HCT116 (cell line): ENCODE data around the gene HBE1. TPM values are rescaled to one million over a fixed set of nuclear protein-coding genes. Genes with fewer than 3 reads are reported as not detected.

ENCODE experiments used
- ATAC-seq: fragments of 200-7000 bp; cut with Tn5 transposase; 2 replicates; pipeline ENCODE4 v1.9.1; 2020; ENCODE audit warnings: mild to moderate bottlenecking, moderate library complexity
- BruUV-seq: library from RNA; stranded (reverse); fragments of 400-500 nt; replicated peaks from 2 replicates; lab custom pipeline; 2021; lab: Mats Ljungman, UMichigan
- CTCF ChIA-PET: fragments of 300-600 bp; sonication (Branson Sonifier 250); formaldehyde crosslinking; loops from one replicate; lab custom pipeline; 2021; ENCODE audit warnings: antibody characterized with exemption; lab: Charles Lee
- POLR2A ChIA-PET: fragments of 300-600, 350-600 bp; sonication (Branson Sonifier 250); formaldehyde crosslinking; loops from one replicate; lab custom pipeline; 2021; ENCODE audit warnings: antibody characterized with exemption; lab: Charles Lee
- RAD21 ChIA-PET, 2 experiments: fragments of 300-600 bp; sonication (Branson Sonifier 250); formaldehyde crosslinking; loops; one replicate each; lab custom pipeline; 2023; ENCODE audit warnings: low total read pairs in 2 of 2; ENCODE audit not compliant: uncharacterized antibody in 2 of 2, unreplicated experiment in 2 of 2, low non-redundant PET in 1 of 2; lab: Charles Lee
- DNase-seq: peaks from one replicate; pipeline ENCODE4 v3.0.0-alpha.2; 2010; ENCODE audit warnings: low read depth, low spot score
- H2AFZ ChIP-seq: fragments of 200-600 bp; shearing (Covaris generic), sonication (generic); 2 replicates; pipeline ENCODE4 v1.6.1; 2017; ENCODE audit warnings: low read depth, mixed run types, mixed read lengths, antibody characterized with exemption, low read length; ENCODE audit not compliant: poor library complexity, severe bottlenecking
- H3K27ac ChIP-seq: 2 replicates; pipeline ENCODE4 v1.5.1; 2012; ENCODE audit warnings: low read depth, low read length
- H3K27me3 ChIP-seq: fragments of 200-600 bp; sonication (generic); 2 replicates; pipeline ENCODE4 v1.6.1; 2016; ENCODE audit warnings: mixed run types, low read length, mixed read lengths; ENCODE audit not compliant: insufficient read depth
- H3K36me3 ChIP-seq, 2 experiments: fragments of 200-500 bp in 1 of 2; fragments of 200-600 bp in 1 of 2; sonication (Bioruptor generic) in 1 of 2; sonication (generic) in 1 of 2; 2 replicates each; pipeline versions ENCODE4 v1.5.1 to v1.6.1; 2014 to 2016; ENCODE audit warnings: low read length in 2 of 2, inconsistent platforms in 1 of 2, mixed read lengths in 1 of 2, mixed run types in 1 of 2; ENCODE audit not compliant: insufficient read depth in 2 of 2, control insufficient read depth in 1 of 2
- H3K4me1 ChIP-seq, 2 experiments: fragments of 200-600 bp in 1 of 2; sonication (generic) in 1 of 2; 2 replicates each; pipeline versions ENCODE4 v1.5.1 to v1.6.1; 2012 to 2017; ENCODE audit warnings: low read length in 2 of 2, inconsistent platforms in 1 of 2, mild to moderate bottlenecking in 1 of 2, mixed read lengths in 1 of 2, mixed run types in 1 of 2, moderate library complexity in 1 of 2; ENCODE audit not compliant: insufficient read depth in 2 of 2, control insufficient read depth in 1 of 2
- H3K4me2 ChIP-seq: fragments of 200-600 bp; sonication (generic); 2 replicates; pipeline ENCODE4 v1.6.1; 2017; ENCODE audit warnings: mixed run types, low read length, mixed read lengths
- H3K4me3 ChIP-seq, 2 experiments: fragments of 200-600 bp in 1 of 2; sonication (generic) in 1 of 2; replicated peaks in 1 of 2; 2 replicates each; pipeline ENCODE4 v1.5.1; 2011 to 2016; ENCODE audit warnings: low read length in 2 of 2, control low read depth in 1 of 2, low read depth in 1 of 2, mild to moderate bottlenecking in 1 of 2, mixed read lengths in 1 of 2, mixed run types in 1 of 2
- H3K79me2 ChIP-seq: fragments of 200-600 bp; sonication (generic); 2 replicates; pipeline ENCODE4 v1.6.1; 2017; ENCODE audit warnings: mild to moderate bottlenecking, mixed run types, low read length, moderate library complexity, mixed read lengths; ENCODE audit not compliant: insufficient read depth
- H3K9ac ChIP-seq: fragments of 200-600 bp; sonication (generic); 2 replicates; pipeline ENCODE4 v1.6.1; 2016; ENCODE audit warnings: low read length, mixed read lengths
- H3K9me2 ChIP-seq: fragments of 200-600 bp; sonication (generic), shearing (Covaris generic); 2 replicates; pipeline ENCODE4 v1.6.1; 2017; ENCODE audit warnings: mixed run types, mild to moderate bottlenecking, moderate library complexity; ENCODE audit not compliant: insufficient read depth
- H3K9me3 ChIP-seq, 2 experiments: fragments of 200-500 bp in 1 of 2; fragments of 200-600 bp in 1 of 2; sonication (Bioruptor generic) in 1 of 2; sonication (generic) in 1 of 2; 2 replicates each; pipeline ENCODE4 v1.6.1; 2014 to 2017; ENCODE audit warnings: low read length in 2 of 2, mixed read lengths in 2 of 2, inconsistent platforms in 1 of 2, low read depth in 1 of 2, mild to moderate bottlenecking in 1 of 2, mixed run types in 1 of 2, moderate library complexity in 1 of 2; ENCODE audit not compliant: control insufficient read depth in 1 of 2, insufficient read depth in 1 of 2
- H4K20me1 ChIP-seq: fragments of 200-600 bp; sonication (generic), shearing (Covaris generic); 2 replicates; pipeline ENCODE4 v1.6.1; 2017; ENCODE audit warnings: mixed run types, mild to moderate bottlenecking, moderate library complexity; ENCODE audit not compliant: insufficient read depth
- CBX3 ChIP-seq: IDR thresholded peaks from 2 replicates; pipeline ENCODE4 v1.6.1; 2012; ENCODE audit warnings: low read depth
- ELF1 ChIP-seq: IDR thresholded peaks from 2 replicates; pipeline ENCODE4 v1.6.1; 2012; ENCODE audit warnings: low read depth, borderline replicate concordance
- EZH2 ChIP-seq: fragments of 200-600 bp; sonication (generic); IDR thresholded peaks from 2 replicates; pipeline ENCODE4 v1.6.1; 2017; ENCODE audit warnings: antibody characterized with exemption, mixed run types
- EZH2phosphoT487 ChIP-seq: fragments of 200-600 bp; IDR thresholded peaks from 2 replicates; pipeline ENCODE4 v1.6.1; 2018; ENCODE audit warnings: antibody characterized with exemption, borderline replicate concordance
- JUND ChIP-seq: IDR thresholded peaks from 2 replicates; pipeline ENCODE4 v1.6.1; 2012
- POLR2AphosphoS5 ChIP-seq: IDR thresholded peaks from 2 replicates; pipeline ENCODE4 v1.6.1; 2011; ENCODE audit warnings: mild to moderate bottlenecking, low read depth, low read length, moderate library complexity
- RAD21 ChIP-seq: IDR thresholded peaks from 2 replicates; pipeline ENCODE4 v1.6.1; 2012; ENCODE audit warnings: low read depth, mild to moderate bottlenecking
- SIN3A ChIP-seq: IDR thresholded peaks from 2 replicates; pipeline ENCODE4 v1.6.1; 2012; ENCODE audit warnings: low read depth
- SP1 ChIP-seq: IDR thresholded peaks from 2 replicates; pipeline ENCODE4 v1.6.1; 2012; ENCODE audit warnings: low read depth
- SRF ChIP-seq: IDR thresholded peaks from 2 replicates; pipeline ENCODE4 v1.6.1; 2012; ENCODE audit warnings: low read depth
- TCF7L2 ChIP-seq: IDR thresholded peaks from 2 replicates; pipeline ENCODE4 v1.7.0; 2011; ENCODE audit warnings: borderline replicate concordance, inconsistent platforms; ENCODE audit not compliant: insufficient read depth, insufficient read length; ENCODE audit errors: extremely low read depth
- ZFX ChIP-seq: fragments of 450-650 bp; IDR thresholded peaks from 2 replicates; pipeline ENCODE4 v1.6.1; 2017
- ZNF274 ChIP-seq: fragments of 200-500 bp; sonication (Bioruptor generic); IDR thresholded peaks from 2 replicates; pipeline ENCODE4 v1.6.1; 2014; ENCODE audit warnings: mild to moderate bottlenecking, low read depth, low read length, inconsistent platforms
- intact Hi-C: fragments of 100-400 bp; cut with micrococcal nuclease; formaldehyde crosslinking; loops from 2 replicates; pipeline ENCODE4 v1.10.0; 2022
- total RNA-seq: library from RNA; stranded (reverse); gene quantifications from one replicate; pipeline ENCODE4 v1.2.1, GENCODE V29; 2021; ENCODE audit not compliant: unreplicated experiment
- TF ChIP-seq, protein P1 (sequence below): IDR thresholded peaks from 2 replicates; pipeline ENCODE4 v1.6.1; 2011; ENCODE audit warnings: mild to moderate bottlenecking, low read length, moderate library complexity; ENCODE audit not compliant: insufficient replicate concordance; ENCODE audit errors: extremely low read depth

The HBE1 gene
- total RNA-seq, 1 experiment from 2014 or later = 212 TPM

DNA sequence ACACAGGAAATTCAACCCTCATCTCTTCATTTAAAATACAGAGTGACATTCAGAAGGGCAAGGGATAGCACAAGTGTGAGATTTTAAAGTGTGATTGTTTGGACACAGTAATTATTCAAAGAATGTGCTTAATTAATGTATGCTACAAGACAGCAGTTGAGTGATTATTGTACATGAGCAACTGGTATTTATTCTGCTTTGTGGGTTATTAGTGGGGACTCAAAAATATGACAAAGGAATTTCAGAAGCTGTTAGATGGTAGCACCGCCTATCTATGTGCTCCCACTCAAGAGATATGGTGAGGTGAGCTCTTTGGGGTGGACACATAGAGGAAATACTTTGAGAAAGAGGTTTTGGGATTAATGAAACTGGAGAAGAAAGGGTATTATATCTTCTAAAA is 29.7 kb downstream of the HBE1 start (continued):
- TF ChIP-seq POLR2AphosphoS5 (no peak), EZH2 (no peak), ZNF274 (no peak), RAD21 (no peak), CBX3 (no peak), TCF7L2 (no peak), EZH2phosphoT487 (no peak), ZFX (no peak), JUND (no peak)
- TF ChIP-seq, protein P1, sequence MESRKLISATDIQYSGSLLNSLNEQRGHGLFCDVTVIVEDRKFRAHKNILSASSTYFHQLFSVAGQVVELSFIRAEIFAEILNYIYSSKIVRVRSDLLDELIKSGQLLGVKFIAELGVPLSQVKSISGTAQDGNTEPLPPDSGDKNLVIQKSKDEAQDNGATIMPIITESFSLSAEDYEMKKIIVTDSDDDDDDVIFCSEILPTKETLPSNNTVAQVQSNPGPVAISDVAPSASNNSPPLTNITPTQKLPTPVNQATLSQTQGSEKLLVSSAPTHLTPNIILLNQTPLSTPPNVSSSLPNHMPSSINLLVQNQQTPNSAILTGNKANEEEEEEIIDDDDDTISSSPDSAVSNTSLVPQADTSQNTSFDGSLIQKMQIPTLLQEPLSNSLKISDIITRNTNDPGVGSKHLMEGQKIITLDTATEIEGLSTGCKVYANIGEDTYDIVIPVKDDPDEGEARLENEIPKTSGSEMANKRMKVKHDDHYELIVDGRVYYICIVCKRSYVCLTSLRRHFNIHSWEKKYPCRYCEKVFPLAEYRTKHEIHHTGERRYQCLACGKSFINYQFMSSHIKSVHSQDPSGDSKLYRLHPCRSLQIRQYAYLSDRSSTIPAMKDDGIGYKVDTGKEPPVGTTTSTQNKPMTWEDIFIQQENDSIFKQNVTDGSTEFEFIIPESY = no peak

DNA sequence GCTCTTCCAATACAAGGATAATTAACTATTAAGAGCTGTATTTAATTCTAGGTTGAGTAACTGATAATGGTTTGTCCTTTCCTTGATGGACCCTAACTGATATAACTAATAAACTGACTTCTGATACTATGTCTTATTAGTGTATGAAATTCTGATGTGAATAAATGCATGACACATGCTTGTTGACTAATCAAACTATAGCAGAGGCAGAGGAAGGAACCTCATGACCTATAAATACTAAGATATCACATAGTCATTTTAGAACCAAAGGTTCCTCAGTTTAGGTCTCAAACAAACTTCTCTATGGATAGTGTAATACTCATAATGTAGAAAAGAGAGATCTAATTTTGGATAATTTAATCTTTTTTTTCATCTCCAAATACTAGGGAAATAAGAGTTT is 30.7 kb downstream of the HBE1 start:
- H3K9me2 ChIP-seq = no peaks in the 10 kb centered on the region
- RAD21 ChIA-PET = no interaction called here
- no peak overlapping the region for H3K27ac ChIP-seq
- no peaks in the 10 kb centered on the region for H3K36me3 ChIP-seq
- no peak overlapping the region for H3K9ac ChIP-seq
- no peaks in the 10 kb centered on the region for H4K20me1 ChIP-seq
- CTCF ChIA-PET = no interaction called here
- no peak overlapping the region for H3K4me3 ChIP-seq
- no peak overlapping the region for H2AFZ ChIP-seq
- TF ChIP-seq SRF (no peak), EZH2phosphoT487 (no peak), ZFX (no peak), ELF1 (no peak), SIN3A (no peak), EZH2 (no peak), TCF7L2 (no peak), SP1 (no peak)
- H3K4me2 ChIP-seq = no peak overlapping the region
- BruUV-seq = no TSS peak
- no peaks in the 10 kb centered on the region for H3K4me1 ChIP-seq
- H3K9me3 ChIP-seq = no peaks in the 10 kb centered on the region
- DNase-seq (no peak), ATAC-seq (no peak)
- H3K79me2 ChIP-seq = no peaks in the 10 kb centered on the region
- POLR2A ChIA-PET = no interaction called here
- intact Hi-C loops = no loop called here
- peaks cover 71% of the 10 kb centered on the region for H3K27me3 ChIP-seq
